Body of pancreas (tissue), 4 donors: ENCODE results near the gene SLC17A9.

Source experiments
- CTCF ChIP-seq, 7 experiments: fragments of 450-650 bp in 4 of 7; fragments of 200-600 bp in 3 of 7; sonication (generic) in 3 of 7; IDR thresholded peaks; one replicate each; pipeline ENCODE4 v1.5.1; 2016 to 2019; ENCODE audit warnings: antibody characterized with exemption in 7 of 7
- POLR2A ChIP-seq, 3 donors: fragments of 450-650 bp; IDR thresholded peaks; one replicate each; pipeline ENCODE4 v1.6.1; 2016; ENCODE audit warnings: antibody characterized with exemption in 3 of 3, mild to moderate bottlenecking in 2 of 3

- TF ChIP-seq POLR2A (IDR thresholded peaks at IDR 0.05) (no peak), CTCF (IDR thresholded peaks at IDR 0.05) (no peak)
Measured at GRCh38 chr20:62918147-62918546, 34.4 kb upstream of the SLC17A9 start.
